Heart left ventricle (tissue), 13 donors: ENCODE results near the gene PIR.

Experiments used
- POLR2A ChIP-seq, 2 donors: fragments of 450-650 bp; IDR thresholded peaks; one replicate each; pipeline ENCODE4 v1.6.1; 2017; ENCODE audit warnings: antibody characterized with exemption in 2 of 2, mild to moderate bottlenecking in 2 of 2, moderate library complexity in 2 of 2
- TF ChIP-seq, protein P1 (sequence below), 12 donors: fragments of 200-600 bp; sonication (generic) in 4 of 12; IDR thresholded peaks; one replicate each; pipeline versions ENCODE4 v1.5.0 to v1.8.0; 2018 to 2022; ENCODE audit warnings: antibody characterized with exemption in 12 of 12, mild to moderate bottlenecking in 5 of 12
- donor health status: ischemic (EF 13 %, LVEDD 7.1; RV severe dilation, severe dysfunction).
- donor health status: DM: no; HTN: yes; CAD: no.
- donor health status: DM: no; HTN: no; CAD: no.
- donor health status: ischemic (EF 25% LVEDD 6.9; RV normal size, moderate dysfunction).
- donor health status: ischemic (EF 25% LVEDD 5.7; RV mildly dilated, moderate dysfunction).
- donor health status: ischemic (EF 35%, LVEDD 5.7; RV mildly dilated, moderate dysfunction).
- donor health status: nonischemic (EF 11% LVEDD 7.7; RV severe dilation, severe dysfunction).
- donor health status: DM: yes; HTN: yes; CAD: no.
- donor health status: PGD.
- donor health status: ischemic (EF 29% LVEDD 5.4; RV normal size, mild dysfunction).
- donor health status: nonischemic (EF 23%, LVEDD 6.1; RV moderate dilation, normal function).

DNA sequence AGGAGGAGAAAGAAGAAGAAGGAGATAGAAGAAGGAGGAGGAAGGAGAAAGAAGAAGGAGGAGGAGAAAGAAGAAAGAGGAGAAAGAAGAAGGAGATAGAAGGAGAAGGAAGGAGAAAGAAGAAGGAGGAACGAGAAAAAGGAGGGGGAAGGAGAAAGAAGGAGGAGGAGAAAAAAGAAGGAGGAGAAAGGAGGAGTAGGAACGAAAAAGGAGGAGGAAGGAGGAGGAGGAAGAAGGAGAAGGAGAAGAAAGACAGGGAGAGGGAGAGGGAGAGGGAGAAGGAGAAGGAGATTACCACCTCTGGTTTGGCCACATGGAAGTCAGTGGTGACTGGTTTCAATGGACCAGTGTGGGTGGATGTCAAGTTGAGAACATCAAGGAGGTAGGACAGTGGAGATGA is 58.9 kb downstream of the PIR start:
- TF ChIP-seq, protein P1, sequence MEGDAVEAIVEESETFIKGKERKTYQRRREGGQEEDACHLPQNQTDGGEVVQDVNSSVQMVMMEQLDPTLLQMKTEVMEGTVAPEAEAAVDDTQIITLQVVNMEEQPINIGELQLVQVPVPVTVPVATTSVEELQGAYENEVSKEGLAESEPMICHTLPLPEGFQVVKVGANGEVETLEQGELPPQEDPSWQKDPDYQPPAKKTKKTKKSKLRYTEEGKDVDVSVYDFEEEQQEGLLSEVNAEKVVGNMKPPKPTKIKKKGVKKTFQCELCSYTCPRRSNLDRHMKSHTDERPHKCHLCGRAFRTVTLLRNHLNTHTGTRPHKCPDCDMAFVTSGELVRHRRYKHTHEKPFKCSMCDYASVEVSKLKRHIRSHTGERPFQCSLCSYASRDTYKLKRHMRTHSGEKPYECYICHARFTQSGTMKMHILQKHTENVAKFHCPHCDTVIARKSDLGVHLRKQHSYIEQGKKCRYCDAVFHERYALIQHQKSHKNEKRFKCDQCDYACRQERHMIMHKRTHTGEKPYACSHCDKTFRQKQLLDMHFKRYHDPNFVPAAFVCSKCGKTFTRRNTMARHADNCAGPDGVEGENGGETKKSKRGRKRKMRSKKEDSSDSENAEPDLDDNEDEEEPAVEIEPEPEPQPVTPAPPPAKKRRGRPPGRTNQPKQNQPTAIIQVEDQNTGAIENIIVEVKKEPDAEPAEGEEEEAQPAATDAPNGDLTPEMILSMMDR (IDR thresholded peaks at IDR 0.05) = no peak
- TF ChIP-seq POLR2A (IDR thresholded peaks at IDR 0.05) = no peak
